K562 (cell line): ENCODE data around the gene DGKZ.

ENCODE experiments used
- BACH1 ChIP-seq: fragments of 200-800 bp; sonication (Bioruptor generic); IDR thresholded peaks from 2 replicates; pipeline ENCODE4 v1.6.1; 2016; ENCODE audit warnings: missing genetic modification characterization, missing compliant biosample characterization
- CHD2 ChIP-seq: IDR thresholded peaks from 2 replicates; pipeline ENCODE4 v1.6.1; 2011; ENCODE audit warnings: low read depth, low read length
- MTF1 ChIP-seq: fragments of 250-450 bp; sonication (Bioruptor Pico); IDR thresholded peaks from 2 replicates; pipeline ENCODE4 v1.9.0; 2021; ENCODE audit warnings: moderate library complexity, mild to moderate bottlenecking, inconsistent platforms, borderline replicate concordance
- RBFOX2 ChIP-seq: fragments of 200-400 bp; formaldehyde crosslinking; IDR thresholded peaks from 2 replicates; pipeline ENCODE4 v1.6.1; 2017; ENCODE audit warnings: low read depth, mild to moderate bottlenecking, low read length, moderate library complexity
- ZFX ChIP-seq: sonication (generic); formaldehyde crosslinking; IDR thresholded peaks from 2 replicates; pipeline ENCODE4 v1.8.0; 2022; ENCODE audit warnings: mild to moderate bottlenecking, missing genetic modification reagents, moderate library complexity
- ZNF140 ChIP-seq: fragments of 250-450 bp; sonication (Bioruptor Pico); IDR thresholded peaks from 2 replicates; pipeline ENCODE4 v1.8.0; 2021; ENCODE audit warnings: moderate library complexity, mild to moderate bottlenecking, inconsistent platforms
- ZNF239 ChIP-seq: fragments of 250-450 bp; sonication (Bioruptor Pico); IDR thresholded peaks from 2 replicates; pipeline ENCODE4 v1.4.0; 2020; ENCODE audit warnings: mild to moderate bottlenecking
- ZNF274 ChIP-seq: IDR thresholded peaks from 2 replicates; pipeline ENCODE4 v1.6.1; 2011; ENCODE audit warnings: low read depth, mild to moderate bottlenecking, low read length, moderate library complexity, borderline replicate concordance
- ZZZ3 ChIP-seq: fragments of 450-650 bp; IDR thresholded peaks from 2 replicates; pipeline ENCODE4 v1.6.1; 2016; ENCODE audit warnings: antibody characterized with exemption, mild to moderate bottlenecking, moderate library complexity
- TF ChIP-seq, protein P1 (sequence below): fragments of 150-350 bp; conservative IDR thresholded peaks from 2 replicates; pipeline ENCODE4 v1.6.1; 2014; ENCODE audit warnings: low read length
- TF ChIP-seq, protein P2 (sequence below), 2 experiments: fragments of 450-650 bp; formaldehyde crosslinking in 1 of 2; IDR thresholded peaks; 2 replicates each; pipeline versions ENCODE4 v1.4.0 to v1.6.1; 2014 to 2020; ENCODE audit warnings: mild to moderate bottlenecking in 2 of 2, borderline replicate concordance in 1 of 2, low read depth in 1 of 2
- TF ChIP-seq, protein P3 (sequence below), 3 experiments: IDR thresholded peaks in 2 of 3; conservative IDR thresholded peaks in 1 of 3; 2 replicates each; pipeline ENCODE4 v1.5.1; 2011 to 2012; ENCODE audit warnings: low read length in 3 of 3, mild to moderate bottlenecking in 3 of 3, control low read depth in 2 of 3, improper control_type of control experiment in 1 of 3, inconsistent platforms in 1 of 3, low read depth in 1 of 3, mixed read lengths in 1 of 3, moderate library complexity in 1 of 3; ENCODE audit not compliant: insufficient read depth in 2 of 3
- TF ChIP-seq, protein P4 (sequence below): fragments of 250-450 bp; sonication (Bioruptor Pico); IDR thresholded peaks from 2 replicates; pipeline ENCODE4 v1.5.0; 2022; ENCODE audit warnings: mild to moderate bottlenecking
- TF ChIP-seq, protein P5 (sequence below): fragments of 250-450 bp; sonication (Bioruptor Pico); IDR thresholded peaks from 2 replicates; pipeline ENCODE4 v1.8.0; 2021; ENCODE audit warnings: borderline replicate concordance, mild to moderate bottlenecking, moderate library complexity; ENCODE audit not compliant: poor library complexity, severe bottlenecking

DNA sequence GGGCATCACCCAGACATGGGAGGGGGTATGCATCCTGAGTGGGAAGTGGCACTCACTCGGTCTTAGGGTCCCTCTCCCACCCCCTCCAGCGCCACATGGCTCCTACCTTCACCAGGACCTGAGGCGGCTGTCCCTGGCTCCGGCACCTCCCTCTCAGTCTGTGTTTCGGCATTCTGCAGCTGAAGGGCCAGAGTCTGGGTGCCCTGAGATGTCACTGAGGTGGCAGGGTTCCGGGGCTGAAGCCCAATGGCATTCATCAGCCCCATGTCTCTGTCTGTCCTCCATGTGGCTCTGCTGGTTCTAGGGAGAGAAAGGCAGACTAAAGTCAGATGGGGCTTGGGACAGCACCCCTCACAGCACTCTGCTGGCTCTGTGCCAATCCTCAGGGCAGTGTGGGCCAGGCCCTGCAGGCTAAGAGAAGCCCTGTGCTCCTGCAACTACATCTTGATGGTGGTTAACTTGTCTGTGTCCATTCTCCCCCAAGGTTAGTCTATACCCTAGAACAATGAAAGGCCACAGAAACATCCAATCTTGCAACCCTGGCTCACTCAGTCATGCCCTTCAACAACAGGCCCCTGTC, 61.2 kb downstream of the DGKZ start:
- TF ChIP-seq BACH1 (tag) = no peak
- no peak for TF ChIP-seq ZZZ3
- TF ChIP-seq RBFOX2 = no peak
- no peak for TF ChIP-seq MTF1 (CRISPR knock-in tag)
- TF ChIP-seq, protein P1, sequence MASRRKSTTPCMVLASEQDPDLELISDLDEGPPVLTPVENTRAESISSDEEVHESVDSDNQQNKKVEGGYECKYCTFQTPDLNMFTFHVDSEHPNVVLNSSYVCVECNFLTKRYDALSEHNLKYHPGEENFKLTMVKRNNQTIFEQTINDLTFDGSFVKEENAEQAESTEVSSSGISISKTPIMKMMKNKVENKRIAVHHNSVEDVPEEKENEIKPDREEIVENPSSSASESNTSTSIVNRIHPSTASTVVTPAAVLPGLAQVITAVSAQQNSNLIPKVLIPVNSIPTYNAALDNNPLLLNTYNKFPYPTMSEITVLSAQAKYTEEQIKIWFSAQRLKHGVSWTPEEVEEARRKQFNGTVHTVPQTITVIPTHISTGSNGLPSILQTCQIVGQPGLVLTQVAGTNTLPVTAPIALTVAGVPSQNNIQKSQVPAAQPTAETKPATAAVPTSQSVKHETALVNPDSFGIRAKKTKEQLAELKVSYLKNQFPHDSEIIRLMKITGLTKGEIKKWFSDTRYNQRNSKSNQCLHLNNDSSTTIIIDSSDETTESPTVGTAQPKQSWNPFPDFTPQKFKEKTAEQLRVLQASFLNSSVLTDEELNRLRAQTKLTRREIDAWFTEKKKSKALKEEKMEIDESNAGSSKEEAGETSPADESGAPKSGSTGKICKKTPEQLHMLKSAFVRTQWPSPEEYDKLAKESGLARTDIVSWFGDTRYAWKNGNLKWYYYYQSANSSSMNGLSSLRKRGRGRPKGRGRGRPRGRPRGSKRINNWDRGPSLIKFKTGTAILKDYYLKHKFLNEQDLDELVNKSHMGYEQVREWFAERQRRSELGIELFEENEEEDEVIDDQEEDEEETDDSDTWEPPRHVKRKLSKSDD = no peak
- TF ChIP-seq ZNF274 = no peak
- TF ChIP-seq, protein P2, sequence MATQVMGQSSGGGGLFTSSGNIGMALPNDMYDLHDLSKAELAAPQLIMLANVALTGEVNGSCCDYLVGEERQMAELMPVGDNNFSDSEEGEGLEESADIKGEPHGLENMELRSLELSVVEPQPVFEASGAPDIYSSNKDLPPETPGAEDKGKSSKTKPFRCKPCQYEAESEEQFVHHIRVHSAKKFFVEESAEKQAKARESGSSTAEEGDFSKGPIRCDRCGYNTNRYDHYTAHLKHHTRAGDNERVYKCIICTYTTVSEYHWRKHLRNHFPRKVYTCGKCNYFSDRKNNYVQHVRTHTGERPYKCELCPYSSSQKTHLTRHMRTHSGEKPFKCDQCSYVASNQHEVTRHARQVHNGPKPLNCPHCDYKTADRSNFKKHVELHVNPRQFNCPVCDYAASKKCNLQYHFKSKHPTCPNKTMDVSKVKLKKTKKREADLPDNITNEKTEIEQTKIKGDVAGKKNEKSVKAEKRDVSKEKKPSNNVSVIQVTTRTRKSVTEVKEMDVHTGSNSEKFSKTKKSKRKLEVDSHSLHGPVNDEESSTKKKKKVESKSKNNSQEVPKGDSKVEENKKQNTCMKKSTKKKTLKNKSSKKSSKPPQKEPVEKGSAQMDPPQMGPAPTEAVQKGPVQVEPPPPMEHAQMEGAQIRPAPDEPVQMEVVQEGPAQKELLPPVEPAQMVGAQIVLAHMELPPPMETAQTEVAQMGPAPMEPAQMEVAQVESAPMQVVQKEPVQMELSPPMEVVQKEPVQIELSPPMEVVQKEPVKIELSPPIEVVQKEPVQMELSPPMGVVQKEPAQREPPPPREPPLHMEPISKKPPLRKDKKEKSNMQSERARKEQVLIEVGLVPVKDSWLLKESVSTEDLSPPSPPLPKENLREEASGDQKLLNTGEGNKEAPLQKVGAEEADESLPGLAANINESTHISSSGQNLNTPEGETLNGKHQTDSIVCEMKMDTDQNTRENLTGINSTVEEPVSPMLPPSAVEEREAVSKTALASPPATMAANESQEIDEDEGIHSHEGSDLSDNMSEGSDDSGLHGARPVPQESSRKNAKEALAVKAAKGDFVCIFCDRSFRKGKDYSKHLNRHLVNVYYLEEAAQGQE (IDR thresholded peaks at IDR 0.05; ENCODE audit: borderline replicate concordance) = no peak
- TF ChIP-seq, protein P2 (CRISPR knock-in tag; IDR thresholded peaks at IDR 0.05; ENCODE audit: low read depth) = no peak
- no peak for TF ChIP-seq CHD2
- no peak for TF ChIP-seq ZNF140 (CRISPR knock-in tag)
- TF ChIP-seq, protein P3, sequence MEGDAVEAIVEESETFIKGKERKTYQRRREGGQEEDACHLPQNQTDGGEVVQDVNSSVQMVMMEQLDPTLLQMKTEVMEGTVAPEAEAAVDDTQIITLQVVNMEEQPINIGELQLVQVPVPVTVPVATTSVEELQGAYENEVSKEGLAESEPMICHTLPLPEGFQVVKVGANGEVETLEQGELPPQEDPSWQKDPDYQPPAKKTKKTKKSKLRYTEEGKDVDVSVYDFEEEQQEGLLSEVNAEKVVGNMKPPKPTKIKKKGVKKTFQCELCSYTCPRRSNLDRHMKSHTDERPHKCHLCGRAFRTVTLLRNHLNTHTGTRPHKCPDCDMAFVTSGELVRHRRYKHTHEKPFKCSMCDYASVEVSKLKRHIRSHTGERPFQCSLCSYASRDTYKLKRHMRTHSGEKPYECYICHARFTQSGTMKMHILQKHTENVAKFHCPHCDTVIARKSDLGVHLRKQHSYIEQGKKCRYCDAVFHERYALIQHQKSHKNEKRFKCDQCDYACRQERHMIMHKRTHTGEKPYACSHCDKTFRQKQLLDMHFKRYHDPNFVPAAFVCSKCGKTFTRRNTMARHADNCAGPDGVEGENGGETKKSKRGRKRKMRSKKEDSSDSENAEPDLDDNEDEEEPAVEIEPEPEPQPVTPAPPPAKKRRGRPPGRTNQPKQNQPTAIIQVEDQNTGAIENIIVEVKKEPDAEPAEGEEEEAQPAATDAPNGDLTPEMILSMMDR (IDR thresholded peaks at IDR 0.05 in 2 of 3, conservative IDR thresholded peaks at IDR 0.05 in 1 of 3; ENCODE audit: insufficient read depth in 2 of 3, low read depth in 1 of 3, low read length in 3 of 3) = no peak
- TF ChIP-seq, protein P4, sequence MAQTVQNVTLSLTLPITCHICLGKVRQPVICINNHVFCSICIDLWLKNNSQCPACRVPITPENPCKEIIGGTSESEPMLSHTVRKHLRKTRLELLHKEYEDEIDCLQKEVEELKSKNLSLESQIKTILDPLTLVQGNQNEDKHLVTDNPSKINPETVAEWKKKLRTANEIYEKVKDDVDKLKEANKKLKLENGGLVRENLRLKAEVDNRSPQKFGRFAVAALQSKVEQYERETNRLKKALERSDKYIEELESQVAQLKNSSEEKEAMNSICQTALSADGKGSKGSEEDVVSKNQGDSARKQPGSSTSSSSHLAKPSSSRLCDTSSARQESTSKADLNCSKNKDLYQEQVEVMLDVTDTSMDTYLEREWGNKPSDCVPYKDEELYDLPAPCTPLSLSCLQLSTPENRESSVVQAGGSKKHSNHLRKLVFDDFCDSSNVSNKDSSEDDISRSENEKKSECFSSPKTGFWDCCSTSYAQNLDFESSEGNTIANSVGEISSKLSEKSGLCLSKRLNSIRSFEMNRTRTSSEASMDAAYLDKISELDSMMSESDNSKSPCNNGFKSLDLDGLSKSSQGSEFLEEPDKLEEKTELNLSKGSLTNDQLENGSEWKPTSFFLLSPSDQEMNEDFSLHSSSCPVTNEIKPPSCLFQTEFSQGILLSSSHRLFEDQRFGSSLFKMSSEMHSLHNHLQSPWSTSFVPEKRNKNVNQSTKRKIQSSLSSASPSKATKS (CRISPR knock-in tag) = no peak
- no peak for TF ChIP-seq ZNF239 (CRISPR knock-in tag)
- TF ChIP-seq ZFX (CRISPR knock-in tag) = no peak
- TF ChIP-seq, protein P5, sequence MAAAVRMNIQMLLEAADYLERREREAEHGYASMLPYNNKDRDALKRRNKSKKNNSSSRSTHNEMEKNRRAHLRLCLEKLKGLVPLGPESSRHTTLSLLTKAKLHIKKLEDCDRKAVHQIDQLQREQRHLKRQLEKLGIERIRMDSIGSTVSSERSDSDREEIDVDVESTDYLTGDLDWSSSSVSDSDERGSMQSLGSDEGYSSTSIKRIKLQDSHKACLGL (CRISPR knock-in tag) = no peak
